Activated CD4-positive, alpha-beta T cell treated with anti-CD3 and anti-CD28 coated beads, Interleukin-2, amount 50 U/mL, for 1 hour (primary cell): ENCODE measurements around the gene ABR.

Experiments used
- DNase-seq: peaks from one replicate; pipeline ENCODE4 v3.0.0-alpha.2; 2020

Gene ABR

DNA sequence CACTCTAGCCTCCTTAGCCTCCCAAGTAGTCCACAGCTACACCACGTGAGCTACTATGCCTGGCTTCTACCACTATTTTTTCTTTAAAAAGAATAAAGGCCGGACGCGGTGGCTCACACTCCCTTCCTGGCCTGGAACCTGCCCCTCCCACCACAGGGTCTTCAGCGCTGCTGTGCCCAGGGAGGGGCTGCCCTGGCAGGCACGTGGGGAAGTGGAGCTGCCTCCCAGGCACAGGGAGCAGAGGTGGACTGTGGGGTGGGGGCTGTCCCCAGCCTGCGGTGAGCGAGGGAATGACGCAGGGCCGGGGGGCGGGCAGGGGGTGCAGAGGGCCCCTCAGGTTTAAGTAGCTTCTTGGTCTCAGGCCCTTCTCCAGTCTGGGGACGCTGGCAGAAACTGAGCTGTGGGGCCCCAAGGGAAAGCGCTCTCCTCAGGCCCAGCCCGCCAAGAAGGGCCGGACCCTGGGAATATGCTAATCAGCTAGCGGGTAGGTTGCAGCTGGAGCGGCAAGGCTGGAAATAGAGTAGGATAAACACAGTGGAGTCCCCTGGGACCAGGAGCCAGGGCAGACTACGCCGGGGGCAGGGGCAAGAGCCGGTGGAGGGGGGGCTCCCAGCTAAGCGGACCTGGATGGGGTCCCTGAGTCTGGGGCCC is 136.1 kb downstream of the ABR start:
- no peak for DNase-seq

DNA sequence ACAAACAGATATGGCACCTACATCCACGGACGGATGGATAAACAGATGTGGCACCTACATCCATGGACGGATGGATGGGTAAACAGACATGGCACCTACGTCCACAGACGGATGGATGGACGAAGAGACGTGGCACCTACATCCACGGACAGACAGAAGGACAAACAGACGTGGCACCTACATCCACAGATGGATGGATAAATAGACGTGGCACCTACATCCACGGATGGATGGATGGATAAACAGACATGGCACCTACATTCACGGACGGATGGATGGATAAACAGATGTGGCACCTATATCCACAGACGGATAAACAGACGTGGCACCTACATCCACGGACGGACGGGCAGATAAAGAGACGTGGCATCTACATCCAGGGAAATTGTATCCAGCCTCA is 137.3 kb downstream of the ABR start:
- DNase-seq: no peak

DNA sequence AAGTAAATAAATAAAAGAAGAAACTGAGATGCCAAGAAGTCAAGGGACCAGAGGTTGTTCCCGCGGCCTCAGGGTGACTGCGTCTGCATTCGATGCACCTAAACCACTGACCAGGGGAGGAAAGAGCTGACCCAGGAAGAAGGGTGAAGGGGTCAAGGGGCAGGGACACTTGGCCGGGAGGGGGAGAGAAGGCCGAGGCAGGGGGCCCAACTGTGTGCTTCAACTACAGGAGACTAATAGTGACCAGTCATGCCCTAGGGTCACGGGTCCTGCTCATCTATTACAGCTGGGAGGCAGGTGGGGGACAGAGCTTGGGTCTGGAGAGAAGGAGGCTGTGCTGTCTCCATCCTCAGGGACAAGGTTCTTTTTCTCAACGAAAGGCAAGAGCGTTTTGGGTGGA is 138.0 kb downstream of the ABR start:
- DNase-seq: no peak

DNA sequence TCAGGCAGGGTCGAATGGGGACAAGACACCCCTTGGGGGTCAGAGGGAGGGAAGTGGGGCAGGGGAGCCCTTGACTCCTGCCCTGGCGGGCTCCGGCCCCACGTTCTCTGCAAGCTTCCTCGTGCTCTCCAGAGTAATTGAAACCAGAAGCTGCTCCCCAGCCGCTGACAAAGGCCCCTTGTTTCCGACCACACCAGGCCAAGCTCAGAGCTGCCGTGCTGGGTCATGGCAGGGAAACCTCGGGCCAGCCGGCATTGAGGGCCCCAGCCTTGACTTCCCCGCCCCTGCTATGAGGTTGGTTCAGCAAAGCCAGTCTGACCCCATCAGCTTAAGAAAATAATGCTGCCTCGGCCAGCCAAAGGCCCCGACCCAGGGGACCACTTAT is 139.6 kb downstream of the ABR start:
- no peak for DNase-seq

DNA sequence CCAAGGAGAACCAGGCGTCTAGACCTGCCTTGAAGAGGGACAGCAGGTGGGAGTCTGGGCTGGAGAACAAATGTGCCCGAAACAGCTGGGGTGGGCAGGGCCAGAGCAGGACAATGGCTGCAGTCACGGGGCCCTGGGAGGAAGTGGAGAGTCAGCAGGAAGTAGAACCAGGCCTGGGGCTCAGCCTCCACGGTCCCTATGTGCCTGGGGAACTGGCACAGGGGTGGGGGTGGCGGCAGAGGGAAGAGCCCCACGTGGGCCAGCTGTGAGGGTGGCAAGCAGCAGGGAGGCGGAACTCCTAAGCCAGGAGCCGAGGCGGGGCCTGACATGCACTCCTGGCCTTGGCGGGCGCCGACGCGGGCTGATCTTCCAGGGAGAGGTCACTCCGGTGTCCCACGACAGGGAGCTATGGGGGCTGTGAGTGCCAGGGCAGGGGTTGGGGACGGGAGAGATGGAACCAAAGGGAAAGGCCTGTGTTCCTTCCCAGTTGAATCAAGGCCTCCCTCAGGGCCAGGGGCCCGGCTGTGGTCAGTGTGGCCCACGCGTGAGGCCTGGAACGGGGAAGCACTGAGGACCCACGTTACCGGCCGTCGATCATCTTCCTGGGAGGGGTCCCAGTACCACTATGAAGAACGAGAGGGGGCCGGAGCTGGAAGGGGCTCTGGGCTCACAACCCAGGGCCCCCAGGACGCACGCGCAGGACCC is 140.1 kb downstream of the ABR start:
- no peak for DNase-seq

DNA sequence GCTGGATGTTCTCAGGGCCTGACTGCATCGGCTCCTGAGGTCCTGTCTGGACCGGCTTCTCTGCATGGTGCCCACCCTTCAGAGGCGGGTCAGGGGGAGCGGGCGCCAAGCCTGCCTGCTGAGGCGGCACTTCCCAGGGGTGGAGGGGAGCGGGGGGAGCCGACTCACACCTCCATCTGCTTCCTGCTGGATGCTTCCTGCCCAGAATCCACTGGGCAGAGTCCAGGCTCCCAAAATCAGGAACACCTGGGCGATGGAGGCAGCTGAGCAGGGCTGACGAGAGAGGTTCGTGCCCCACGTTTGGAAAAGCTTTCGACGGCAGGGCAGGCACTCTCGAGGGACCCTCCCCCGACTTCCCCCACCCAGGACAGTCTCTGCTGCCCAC is 140.7 kb downstream of the ABR start:
- no peak for DNase-seq

DNA sequence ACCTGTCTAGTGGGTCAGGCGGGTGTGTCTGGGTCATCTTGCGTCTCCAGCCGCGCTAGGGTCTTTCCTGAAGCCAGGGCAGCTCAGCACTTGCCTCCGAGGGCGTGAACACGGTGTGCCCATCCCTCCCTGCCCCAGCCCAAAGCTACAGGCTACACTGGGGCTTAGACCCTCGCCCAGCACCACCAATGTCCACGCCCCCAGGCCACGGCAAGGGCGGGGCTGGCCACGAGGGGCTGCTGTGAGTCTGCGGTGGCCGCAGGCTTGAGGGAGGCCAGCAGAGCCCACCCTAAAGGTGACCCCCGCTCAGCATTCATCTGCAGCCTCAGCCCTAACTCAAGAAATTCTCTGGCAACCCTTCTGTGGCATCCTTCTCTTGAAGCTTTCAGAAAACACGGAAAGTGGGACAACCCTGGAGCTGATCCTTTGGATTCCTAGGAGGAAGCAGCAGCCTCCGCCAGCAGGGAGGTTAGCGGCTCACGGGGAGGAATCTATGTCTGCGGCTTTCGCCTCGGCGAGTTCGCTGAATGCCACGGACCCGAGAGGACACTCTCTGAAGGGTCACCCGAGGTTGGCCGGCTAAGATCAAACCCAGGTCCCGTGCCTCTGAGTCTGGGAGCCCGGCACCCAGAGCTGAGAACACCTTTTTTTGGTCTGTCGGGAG is 141.2 kb downstream of the ABR start:
- no peak for DNase-seq

DNA sequence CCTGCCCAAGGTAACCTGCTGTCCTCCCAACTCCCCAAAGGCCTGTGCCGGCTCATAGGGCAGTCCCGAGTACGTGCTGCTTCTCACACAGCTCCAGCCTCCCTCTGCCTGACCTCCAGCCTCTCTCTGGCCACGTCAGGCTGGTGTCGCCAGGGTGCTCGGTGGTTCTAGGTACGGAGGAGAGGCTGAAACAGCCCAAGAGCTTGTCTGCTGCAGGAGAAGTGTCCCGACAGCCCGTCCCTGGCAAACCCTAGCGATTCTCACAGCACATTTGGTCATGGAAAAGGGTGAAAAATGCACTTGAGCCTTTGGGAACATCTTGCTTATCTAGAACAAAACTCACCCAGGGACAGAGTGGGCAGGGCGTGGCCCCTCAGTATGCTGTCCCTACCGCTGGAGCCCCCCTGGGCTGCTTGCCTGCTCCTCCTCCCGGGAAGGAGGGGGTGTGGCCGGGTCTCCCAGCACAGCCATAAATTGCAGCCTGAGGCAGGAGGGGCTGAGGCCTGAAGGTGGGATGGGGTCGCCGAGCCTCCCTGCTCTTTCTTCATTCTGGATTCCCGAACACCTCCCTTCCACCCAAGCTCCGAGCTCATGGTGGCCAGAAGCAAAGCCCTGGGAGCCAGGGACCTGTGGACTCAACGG is 142.4 kb downstream of the ABR start:
- no peak for DNase-seq

DNA sequence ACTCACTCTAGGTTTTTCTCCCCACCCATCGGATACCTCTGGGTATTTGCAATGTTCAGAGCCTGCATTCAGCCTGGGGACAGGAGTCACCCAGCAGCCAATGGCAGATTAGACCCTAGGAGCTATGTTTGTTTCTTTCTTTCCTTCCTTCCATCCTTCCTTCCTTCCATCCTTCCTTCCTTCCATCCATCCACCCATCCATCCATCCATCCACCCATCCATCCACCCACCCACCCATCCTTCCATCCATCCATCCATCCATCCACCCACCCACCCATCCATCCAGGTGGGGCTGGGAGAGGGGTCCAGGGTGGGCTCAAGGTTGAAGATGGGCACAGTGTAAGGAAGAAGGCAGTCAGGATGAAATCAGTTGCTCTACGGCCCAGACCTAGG is 142.9 kb downstream of the ABR start:
- no peak for DNase-seq

DNA sequence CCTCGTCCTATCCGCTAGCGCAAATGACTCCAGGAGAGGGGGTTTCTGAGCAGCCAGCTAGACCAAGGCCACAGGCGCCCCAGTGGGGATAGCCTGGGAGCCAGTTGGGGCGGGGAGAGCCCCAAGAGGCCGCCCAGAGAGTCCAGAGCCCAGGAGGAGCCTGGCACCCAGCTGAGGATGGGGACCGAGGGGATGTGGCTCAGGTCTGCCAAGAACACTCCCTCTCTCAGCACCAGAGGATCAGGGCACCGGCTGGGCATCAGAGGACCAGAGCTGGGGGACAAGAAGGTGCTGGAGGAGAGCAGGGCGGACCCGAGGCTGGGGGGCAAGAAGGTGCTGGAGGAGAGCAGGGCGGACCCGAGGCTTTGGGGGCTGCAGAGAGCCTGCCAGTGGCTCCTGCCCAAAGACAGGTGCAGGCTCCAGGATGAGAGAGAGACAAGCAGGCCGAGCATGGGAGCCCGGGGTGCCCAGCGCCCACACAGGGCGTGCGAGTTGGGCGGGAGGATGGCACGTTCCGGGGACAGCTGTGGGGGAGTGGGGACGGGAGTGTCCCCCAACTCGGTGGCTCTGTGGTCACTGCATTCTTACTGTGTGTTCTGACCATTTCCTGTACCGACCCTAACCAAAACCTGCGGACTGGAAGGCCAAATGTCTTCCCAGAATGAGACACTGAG is 143.5 kb downstream of the ABR start:
- no peak for DNase-seq

DNA sequence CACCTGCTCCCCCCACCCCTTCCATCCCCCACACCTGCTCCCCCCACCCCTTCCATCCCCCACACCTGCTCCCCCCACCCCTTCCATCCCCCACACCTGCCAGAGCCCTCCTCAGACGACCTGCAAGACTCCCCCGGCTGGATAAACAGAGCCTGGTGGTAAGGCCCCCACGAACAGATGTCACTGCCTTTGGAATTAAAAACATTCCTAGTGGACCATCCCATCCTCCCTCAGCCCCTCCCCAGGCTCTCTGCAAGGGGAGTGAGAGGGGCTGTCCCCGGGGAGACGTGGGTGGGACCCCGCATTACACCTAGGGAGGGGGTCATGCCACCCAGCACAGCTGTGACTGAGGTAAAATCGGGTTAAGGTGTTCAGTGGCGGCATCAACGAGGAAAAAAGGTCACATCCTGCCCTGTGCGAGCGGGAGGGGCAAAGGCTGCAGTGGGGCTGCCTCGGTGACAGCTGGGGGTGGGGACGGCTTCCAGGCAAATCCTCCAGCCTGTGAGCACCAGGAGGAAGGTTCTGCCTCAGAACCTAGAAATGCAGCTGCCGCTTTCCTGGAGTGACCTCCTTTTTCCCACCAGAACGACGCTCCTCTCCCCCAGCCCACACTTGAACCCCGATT is 144.1 kb downstream of the ABR start:
- no peak for DNase-seq

DNA sequence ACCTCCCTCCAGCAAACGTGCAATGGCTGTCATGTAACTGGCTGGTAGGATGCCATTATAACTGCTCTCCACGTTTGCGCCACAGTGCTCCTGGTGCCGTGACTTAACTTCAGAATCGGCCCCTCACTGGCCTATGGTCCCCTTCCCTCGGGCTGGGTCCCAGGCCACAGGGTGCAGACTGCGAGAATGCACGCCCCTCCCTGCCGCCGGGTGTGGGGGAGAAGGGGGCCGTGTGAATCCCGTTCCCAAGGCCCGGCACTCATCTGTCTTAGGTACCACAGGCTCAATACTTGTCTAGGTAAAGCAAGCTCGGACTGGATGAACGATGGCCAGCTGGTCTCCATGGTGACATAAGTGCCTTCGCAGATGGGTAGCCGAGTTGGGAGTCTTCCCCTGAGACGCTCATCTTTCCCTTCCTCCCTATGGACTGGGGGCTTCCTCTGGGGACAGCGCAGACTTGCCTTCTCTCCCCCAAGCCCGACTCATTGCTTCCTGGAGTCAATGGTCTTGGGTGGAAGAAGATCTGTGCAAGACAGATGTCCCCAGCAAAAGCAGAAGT is 145.1 kb downstream of the ABR start:
- DNase-seq: no peak

DNA sequence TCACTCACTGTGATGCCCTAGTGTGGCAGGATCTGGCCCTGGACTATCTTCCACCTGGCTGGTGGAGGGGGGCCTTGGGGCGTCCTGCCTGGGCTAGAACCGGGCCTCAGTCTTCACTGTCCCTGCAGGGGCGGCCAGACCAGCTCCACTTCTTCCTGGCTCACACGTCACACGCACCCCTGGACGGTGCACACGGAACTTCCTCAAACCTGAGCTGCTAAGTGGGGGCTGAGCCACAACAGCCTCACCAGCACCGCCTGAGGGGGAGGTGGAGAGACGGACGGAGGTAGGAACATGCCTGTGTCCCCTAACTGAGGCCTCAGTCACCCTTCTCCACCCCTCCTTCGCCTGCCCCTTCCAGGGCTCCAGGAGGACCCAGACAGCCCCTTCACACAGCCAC is 146.3 kb downstream of the ABR start:
- DNase-seq: no peak

DNA sequence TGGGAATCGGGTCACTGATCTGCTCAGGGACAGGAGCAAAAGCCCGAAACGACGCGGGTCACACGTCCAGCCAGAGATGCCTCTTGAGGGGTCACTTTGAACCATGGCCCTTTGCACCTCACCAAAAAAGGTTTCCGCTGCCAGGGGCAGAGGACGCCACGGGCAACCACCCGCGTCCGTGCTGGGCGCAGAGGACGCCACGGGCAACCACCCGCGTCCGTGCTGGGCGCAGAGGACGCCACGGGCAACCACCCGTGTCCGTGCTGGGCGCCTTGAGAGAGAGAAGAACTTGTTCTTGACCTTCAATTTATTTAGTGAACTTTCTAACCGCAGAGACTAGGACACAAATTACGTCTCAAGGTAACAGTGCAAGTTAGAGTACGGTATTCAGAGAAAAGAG is 147.4 kb downstream of the ABR start:
- DNase-seq: no peak

DNA sequence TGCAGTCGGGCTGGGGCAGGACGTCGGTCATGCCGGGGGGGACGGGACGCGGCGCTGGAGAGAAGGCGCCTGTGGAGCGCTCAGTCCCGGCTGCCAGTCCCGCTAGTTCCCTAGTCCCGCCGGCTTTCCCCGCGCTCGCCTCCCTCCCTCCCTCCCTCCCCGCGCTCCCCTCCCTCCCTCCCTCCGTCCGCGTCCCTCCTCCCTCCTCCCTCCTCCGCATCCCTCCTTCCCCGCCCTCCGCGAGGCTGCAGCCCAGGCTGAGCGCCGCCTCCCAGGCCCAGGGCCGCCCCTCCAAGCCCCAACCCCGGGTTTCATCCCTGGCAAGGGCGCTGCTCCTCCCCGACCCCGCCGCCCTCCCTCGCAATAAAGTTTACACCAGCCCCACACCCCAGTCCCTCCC is 148.1 kb downstream of the ABR start:
- no peak for DNase-seq

DNA sequence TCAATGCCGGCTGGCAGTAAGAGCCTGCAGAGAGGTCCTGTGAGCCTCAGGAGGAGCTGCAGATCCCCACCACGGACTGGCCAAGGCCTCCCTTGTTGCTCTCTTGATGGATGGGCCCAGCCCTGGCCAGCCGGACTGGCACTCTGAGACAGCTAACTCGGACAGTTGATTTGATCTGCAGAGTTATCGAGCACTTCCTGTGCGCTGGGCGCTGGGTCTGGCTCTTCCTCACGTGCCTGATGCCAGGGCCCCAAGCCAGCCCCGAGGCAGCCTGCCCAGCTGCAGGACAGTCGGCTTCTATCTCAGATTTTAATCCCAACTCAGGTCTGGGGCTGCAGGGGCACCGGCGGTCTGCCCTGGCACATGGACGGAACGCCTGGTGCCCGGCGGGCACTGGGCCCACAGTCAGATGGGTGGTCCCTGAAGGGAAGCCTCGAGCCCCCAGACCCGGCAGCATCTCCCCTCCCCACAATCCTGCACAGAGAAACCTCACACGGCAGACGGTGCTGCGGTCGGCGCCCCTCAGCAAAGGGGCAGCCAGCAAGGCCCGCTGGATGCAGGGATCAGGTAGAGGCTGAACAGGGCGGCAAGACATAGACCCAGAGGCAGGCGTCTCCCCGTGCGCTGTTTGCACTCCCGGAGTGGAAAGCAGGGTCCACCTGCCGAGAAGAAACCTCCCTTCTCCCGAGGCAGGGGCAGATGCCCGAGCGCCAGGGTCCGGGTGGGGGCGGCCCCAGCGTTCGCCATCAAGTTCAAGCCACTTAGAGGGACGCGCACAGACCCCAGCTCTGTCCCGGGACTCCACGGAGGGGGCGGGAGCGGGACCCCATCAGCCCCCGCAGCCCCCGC is 148.9 kb downstream of the ABR start:
- no peak for DNase-seq

DNA sequence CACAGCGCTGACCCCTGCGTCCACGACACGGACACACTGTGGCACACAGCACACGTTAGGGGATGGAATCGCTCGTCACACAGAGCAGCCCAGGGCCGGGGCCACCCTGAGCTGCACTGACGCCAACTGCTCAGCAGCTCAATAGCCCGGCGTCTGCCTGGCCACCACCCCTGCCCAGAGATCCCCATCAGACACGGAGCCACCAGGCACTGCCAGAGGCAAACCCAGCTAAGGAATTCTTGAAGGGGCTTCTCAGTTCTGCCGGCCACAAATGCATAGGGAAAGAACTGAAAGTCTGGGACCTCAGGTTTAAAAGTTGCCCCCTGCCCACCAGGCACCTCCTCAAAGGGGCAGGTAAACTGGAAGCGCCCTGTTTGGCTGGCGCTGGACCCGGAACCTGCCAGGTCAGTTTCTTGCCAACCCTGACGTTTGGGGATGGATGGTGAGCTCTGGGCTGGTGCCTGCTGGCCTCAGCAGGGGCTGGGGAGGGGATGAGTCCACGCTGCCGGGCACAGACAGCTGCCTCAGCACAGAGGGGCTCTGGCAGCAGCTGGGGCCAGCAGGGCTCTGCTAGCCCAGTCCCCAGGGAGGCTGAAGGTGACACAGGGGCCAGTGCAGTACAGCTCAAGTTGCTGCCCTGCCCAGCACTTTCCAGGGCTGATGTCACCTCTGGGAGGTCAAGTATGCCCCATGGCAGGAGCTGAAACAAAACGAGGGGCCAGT is 149.7 kb downstream of the ABR start:
- DNase-seq: no peak

DNA sequence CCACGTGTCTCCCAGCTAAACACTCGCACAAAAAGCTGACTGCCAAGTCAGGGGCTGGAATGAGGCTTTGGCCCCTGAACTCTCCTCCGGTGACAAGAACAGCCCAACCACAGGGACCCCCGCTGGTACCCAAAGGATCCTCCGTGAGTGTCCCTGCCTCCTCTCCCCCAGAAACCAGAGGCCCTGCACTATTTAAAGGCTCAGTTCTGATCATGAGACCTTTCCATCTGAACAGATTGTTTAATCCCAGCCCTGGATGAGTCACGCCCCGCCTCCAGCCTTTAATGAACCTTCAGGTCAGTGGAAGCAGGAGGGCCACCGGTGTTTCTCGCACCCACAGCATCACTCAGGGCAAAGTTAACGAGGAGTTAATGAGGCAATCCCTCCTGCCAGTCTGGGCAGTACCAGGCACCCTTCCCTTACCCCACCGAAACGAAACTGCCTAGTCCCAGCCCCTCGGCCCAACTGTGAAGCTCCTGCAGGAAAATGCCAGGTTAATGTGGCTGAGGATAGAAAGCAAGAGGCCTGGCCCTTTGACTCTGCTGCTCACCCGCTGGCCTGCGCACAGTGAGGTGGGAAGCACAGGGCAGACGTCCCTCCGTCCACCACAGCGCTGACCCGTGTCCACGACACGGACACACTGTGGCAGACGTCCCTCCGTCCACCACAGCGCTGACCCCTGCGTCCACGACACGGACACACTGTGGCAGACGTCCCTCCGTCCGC is 150.4 kb downstream of the ABR start:
- DNase-seq: no peak

DNA sequence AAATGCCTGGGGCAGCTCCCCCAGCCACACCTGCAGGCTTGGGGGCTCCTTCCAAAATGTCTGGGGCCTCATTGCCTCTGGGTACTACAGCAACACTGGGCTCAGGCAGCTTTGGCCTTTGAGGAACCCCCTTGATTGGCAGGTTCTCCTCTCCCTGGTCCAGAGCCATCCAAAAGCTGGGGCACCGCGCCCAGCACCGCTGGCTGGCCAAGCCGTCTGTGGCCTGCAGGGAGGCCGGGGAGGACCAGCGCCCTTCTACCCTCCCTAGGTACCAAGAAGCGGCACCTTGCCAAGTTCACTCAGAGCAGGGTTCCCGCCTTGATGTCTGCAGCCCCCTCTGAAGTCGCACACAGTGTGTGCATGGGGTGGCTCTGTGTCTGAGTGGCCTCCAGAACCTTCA is 152.7 kb downstream of the ABR start:
- DNase-seq: no peak

DNA sequence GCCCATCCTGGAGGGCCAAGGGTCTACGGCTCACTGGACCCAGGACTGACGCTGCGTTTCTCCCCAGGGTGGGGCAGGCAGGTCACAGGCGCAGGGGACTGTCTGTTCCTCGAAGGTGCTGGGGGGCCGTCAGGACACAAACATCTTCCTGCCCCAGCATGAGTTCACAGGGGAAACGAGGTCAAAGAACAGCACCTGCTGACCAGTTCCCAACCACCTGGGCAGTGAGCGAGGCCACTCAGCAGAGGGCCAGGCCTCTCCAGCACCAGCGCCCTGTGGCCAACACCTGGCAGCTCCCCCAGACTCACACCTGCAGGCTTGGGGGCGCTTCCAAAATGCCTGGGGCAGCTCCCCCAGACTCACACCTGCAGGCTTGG is 153.2 kb downstream of the ABR start:
- DNase-seq: no peak
